ENCODE data around the gene PIK3AP1. TPM values are rescaled to one million over a fixed set of nuclear protein-coding genes. Genes with fewer than 3 reads are reported as not detected.

Gene PIK3AP1
- total RNA-seq (2021) (1.1 and 1.7 TPM in 2 replicates), Bru-seq, nascent RNA (percentile 28 among the genes with signal in this experiment), BruChase-seq, experiment 1, labeled RNA remaining after a 2-hour chase (percentile 21 among the genes with signal in this experiment), BruChase-seq, experiment 2, labeled RNA remaining after a 6-hour chase (percentile 21 among the genes with signal in this experiment)
- long read RNA-seq, partial matches to known transcripts: 0 of 1 reads
- long read RNA-seq, other reads (novel, unspliced or antisense): 1 of 1 reads

DNA sequence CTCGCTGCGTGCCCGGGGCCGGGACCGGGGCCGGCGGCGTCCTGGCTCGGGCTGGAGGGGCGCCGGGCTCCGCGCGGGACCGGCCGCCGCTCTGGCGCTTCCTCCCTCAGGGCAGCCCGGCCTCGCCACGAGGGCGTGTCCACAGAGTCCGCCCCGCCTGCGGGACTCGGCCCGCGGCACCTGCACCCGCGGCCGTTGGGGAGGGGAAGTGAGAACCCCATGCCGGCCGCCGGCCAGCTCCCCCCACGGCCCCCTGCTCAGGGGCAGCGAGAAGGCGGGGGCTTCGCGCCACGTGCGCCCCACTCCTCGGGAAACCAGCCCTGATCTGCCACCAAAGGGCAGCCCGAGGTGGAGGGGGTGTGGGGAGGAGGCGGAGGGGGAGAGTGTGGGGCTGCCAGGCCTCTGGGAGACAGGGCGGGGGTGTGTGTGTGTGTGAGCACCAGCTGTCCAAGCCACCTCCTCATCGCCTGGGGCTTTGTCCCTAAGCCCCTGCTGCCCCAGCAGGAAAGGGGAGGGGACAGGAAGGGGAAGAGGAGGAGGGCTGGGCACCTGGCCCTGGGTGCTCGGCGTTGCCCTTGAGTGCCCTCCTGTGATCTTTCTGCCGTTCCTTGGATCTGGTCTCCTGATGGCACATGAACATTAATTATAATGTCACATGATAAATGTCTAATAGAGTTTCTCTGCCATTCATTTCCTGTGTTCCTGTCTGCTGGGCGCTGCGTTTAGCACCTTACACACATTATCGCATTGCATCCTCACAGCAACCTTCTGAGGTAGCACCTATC, at the start of gene PIK3AP1:
TSS of gene PIK3AP1 (minus strand) at position 93 of the 785 bp plus-strand sequence. CDS start 120 bp downstream, outside the sequence.
- Histone ChIP-seq H3F3A (ENCODE audit: insufficient read depth, low read depth) (no peaks in the 10 kb centered on the region), H3K4me1 (replicated peaks; ENCODE audit: insufficient read depth) (no peaks in the 10 kb centered on the region), H3K4me2 (no peak within 1 kb of the TSS), H4K20me1 (ENCODE audit: insufficient read depth) (no peaks in the 10 kb centered on the region), H3K4me3 (no peak within 1 kb of the TSS), H2AFZ (no peak within 1 kb of the TSS), H3K36me3 (ENCODE audit: low read depth) (no peaks in the 10 kb centered on the region), H3K27ac (no peak within 1 kb of the TSS), H3K79me2 (ENCODE audit: low read depth) (no peaks in the 10 kb centered on the region), H3K27me3 (ENCODE audit: insufficient read depth, low read depth) (no peaks in the 10 kb centered on the region), H3K9me3 (ENCODE audit: insufficient read depth, low read depth) (no peaks in the 10 kb centered on the region), H3K9me2 (ENCODE audit: insufficient read depth) (no peaks in the 10 kb centered on the region)
- ChIA-PET POLR2A (ENCODE audit: unreplicated experiment) (interaction anchor here (0.6 kb wide), 1 partner anchor 74 kb away, joined by 3 read pairs; no protein-coding TSS in a partner anchor), CTCF (no interaction called here)
- peak in 1 of 2 experiments; percentile 35 for DNase-seq
- intact Hi-C loops (cut with micrococcal nuclease; ENCODE audit: unreplicated experiment): no loop called here
- no TSS peak for BruUV-seq (replicated peaks)
- TF ChIP-seq, protein P1, sequence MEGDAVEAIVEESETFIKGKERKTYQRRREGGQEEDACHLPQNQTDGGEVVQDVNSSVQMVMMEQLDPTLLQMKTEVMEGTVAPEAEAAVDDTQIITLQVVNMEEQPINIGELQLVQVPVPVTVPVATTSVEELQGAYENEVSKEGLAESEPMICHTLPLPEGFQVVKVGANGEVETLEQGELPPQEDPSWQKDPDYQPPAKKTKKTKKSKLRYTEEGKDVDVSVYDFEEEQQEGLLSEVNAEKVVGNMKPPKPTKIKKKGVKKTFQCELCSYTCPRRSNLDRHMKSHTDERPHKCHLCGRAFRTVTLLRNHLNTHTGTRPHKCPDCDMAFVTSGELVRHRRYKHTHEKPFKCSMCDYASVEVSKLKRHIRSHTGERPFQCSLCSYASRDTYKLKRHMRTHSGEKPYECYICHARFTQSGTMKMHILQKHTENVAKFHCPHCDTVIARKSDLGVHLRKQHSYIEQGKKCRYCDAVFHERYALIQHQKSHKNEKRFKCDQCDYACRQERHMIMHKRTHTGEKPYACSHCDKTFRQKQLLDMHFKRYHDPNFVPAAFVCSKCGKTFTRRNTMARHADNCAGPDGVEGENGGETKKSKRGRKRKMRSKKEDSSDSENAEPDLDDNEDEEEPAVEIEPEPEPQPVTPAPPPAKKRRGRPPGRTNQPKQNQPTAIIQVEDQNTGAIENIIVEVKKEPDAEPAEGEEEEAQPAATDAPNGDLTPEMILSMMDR (conservative IDR thresholded peaks at IDR 0.05): no peak
- TF ChIP-seq EZH2 (IDR thresholded peaks at IDR 0.05; ENCODE audit: low read depth): no peak

- H3K4me1 ChIP-seq (replicated peaks; ENCODE audit: insufficient read depth): no peaks in the 10 kb centered on the region
- POLR2A ChIA-PET (ENCODE audit: unreplicated experiment): no interaction called here
- intact Hi-C loops (cut with micrococcal nuclease; ENCODE audit: unreplicated experiment): no loop called here
- H3K27me3 ChIP-seq (ENCODE audit: insufficient read depth, low read depth): no peaks in the 10 kb centered on the region
- H3K4me3 ChIP-seq: no peak overlapping the region
- no peaks in the 10 kb centered on the region for H3F3A ChIP-seq (ENCODE audit: insufficient read depth, low read depth)
- no peaks in the 10 kb centered on the region for H4K20me1 ChIP-seq (ENCODE audit: insufficient read depth)
- no peak overlapping the region for H2AFZ ChIP-seq
- H3K4me2 ChIP-seq: no peak overlapping the region
- no TSS peak for BruUV-seq (replicated peaks)
- no peaks in the 10 kb centered on the region for H3K9me3 ChIP-seq (ENCODE audit: insufficient read depth, low read depth)
- no peaks in the 10 kb centered on the region for H3K79me2 ChIP-seq (ENCODE audit: low read depth)
- TF ChIP-seq EZH2 (IDR thresholded peaks at IDR 0.05; ENCODE audit: low read depth): no peak
- TF ChIP-seq, protein P1 (conservative IDR thresholded peaks at IDR 0.05): no peak
- no peaks in the 10 kb centered on the region for H3K36me3 ChIP-seq (ENCODE audit: low read depth)
- H3K27ac ChIP-seq: no peak overlapping the region
- no peaks in the 10 kb centered on the region for H3K9me2 ChIP-seq (ENCODE audit: insufficient read depth)
- CTCF ChIA-PET: no interaction called here
- no peak for DNase-seq
Observed at GRCh38 chr10:96768136-96768535, 47.8 kb upstream of the PIK3AP1 start.

DNA sequence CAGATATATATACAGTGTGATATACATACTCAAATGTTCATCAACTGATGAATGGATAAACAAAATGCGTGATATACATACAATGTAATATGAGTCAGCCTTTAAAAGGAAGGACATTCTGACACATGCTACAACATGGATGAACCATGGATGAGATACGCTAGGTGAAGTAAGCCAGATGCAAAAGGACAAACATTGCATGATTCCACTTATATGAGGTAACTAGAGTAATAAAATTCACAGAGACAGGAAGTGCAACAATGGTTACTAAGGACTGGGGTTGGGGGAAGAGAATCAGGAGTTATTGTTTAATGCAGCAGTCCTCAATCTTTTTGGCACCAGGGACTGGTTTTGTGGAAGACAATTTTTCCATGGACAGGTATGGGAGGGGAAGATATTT, 47.3 kb upstream of the PIK3AP1 start:
- BruUV-seq (replicated peaks): no TSS peak
- Histone ChIP-seq H3K9me2 (ENCODE audit: insufficient read depth) (no peaks in the 10 kb centered on the region), H3K79me2 (ENCODE audit: low read depth) (no peaks in the 10 kb centered on the region), H3K27ac (no peak overlapping the region), H3F3A (ENCODE audit: insufficient read depth, low read depth) (no peaks in the 10 kb centered on the region), H3K9me3 (ENCODE audit: insufficient read depth, low read depth) (no peaks in the 10 kb centered on the region), H4K20me1 (ENCODE audit: insufficient read depth) (no peaks in the 10 kb centered on the region), H3K27me3 (ENCODE audit: insufficient read depth, low read depth) (no peaks in the 10 kb centered on the region), H3K4me1 (replicated peaks; ENCODE audit: insufficient read depth) (no peaks in the 10 kb centered on the region), H3K4me3 (no peak overlapping the region), H2AFZ (no peak overlapping the region), H3K36me3 (ENCODE audit: low read depth) (no peaks in the 10 kb centered on the region), H3K4me2 (no peak overlapping the region)
- POLR2A ChIA-PET (ENCODE audit: unreplicated experiment): no interaction called here
- intact Hi-C loops (cut with micrococcal nuclease; ENCODE audit: unreplicated experiment): no loop called here
- CTCF ChIA-PET: no interaction called here
- no peak for DNase-seq
- TF ChIP-seq, protein P1 (conservative IDR thresholded peaks at IDR 0.05): no peak
- TF ChIP-seq EZH2 (IDR thresholded peaks at IDR 0.05; ENCODE audit: low read depth): no peak
